ENCODE data around the gene AGTRAP.
A peak's percentile ranks its signal among the peaks of the same experiment; 100 is the strongest.

The AGTRAP gene

DNA sequence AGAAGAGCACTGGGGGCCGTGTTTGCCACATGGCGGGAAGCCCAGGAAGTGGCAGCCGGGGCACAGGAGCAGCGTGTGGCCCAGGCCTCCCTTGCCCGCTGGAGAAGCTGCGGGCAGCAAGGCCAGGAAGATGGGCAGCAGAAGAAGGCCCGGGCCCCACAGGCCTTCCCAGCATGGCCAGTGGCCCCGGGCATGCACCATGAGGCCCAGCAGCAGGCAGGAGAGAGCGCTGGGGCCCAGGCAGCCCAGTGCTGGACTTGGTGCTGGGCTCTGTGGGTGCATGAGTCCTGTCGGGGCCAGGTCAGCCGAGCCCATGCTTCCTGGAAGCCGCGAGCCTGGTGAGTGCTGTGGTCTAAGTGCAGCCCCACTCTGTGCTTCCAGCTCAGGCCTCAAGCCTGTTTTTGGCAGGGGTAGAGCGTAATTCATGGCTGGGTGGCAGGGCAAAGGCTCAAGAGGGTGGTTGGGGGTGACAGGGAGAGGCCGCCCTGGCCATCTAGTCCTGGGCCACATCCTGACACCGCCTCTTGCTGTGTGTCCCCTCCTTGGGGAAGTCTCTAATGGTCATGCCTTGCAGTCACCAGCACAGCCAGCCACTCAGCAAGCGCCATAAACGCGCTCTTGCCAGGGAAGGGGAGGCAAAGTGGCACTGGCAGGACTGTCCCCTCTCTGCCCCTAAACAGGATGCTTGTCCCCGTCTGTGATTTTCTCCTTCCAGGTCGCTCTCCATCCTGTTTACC, 48.5 kb downstream of the AGTRAP start:
- no peak for DNase-seq (ENCODE audit: low read depth in 2 of 2)

DNA sequence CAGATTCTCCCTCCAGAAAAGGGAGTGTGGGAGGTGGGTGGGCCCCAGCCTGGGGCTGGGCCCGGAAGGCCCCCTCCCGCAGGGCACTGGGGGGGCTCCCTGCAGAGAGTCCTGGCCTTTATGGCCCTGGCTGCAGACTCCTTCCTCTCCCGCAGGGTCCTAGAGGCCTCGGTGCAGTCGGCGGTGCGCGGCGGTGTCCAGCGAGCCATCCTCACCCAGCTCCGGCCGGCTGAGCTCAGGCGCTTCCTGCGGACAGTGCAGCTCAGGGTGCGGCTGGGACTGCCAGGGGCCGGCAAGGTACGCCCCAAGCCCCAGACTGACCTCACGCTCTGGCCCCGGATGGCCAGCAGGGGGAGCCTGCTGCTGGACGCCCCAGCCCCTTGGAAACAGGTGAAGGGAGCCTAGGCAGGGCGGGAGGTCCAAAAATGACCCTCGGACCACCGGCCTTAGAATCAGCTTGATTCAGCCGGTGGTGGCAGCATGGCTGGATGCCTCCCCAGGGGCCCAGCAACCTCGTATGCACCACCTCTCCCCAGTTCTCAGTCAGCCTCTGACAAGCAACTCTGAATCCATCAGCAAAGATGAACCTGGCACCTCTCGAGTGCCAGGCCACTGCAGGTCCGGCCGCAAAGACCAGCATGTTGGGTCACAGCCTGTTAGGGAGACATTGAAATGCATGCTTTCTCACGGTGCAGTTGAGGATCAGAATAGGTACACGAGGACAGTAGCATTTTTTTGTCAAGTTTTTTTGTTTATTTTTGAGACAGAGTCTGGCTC, 49.2 kb downstream of the AGTRAP start:
- peak in 1 of 2 donors; percentile 26 for DNase-seq (ENCODE audit: low read depth in 2 of 2)

DNA sequence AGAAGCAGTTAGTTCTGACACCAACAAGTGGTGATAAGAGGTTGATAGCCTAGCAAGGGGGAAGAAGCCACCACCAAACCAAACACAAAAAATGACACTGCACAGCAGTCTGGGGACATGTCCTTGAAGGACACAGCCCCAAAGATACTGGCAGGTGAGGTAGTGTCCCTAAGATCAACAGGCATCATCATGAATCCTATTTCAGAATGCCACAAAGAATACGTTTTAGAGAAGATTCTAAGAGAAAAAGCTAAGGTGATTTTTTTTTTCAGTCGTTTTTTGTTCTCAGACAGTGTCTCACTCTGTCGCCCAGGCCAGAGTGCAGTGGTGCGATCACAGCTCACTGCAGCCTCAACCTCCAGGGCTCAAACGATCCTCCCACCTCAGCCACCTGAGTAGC, 50.2 kb downstream of the AGTRAP start:
- no peak for DNase-seq (ENCODE audit: low read depth in 2 of 2)

DNA sequence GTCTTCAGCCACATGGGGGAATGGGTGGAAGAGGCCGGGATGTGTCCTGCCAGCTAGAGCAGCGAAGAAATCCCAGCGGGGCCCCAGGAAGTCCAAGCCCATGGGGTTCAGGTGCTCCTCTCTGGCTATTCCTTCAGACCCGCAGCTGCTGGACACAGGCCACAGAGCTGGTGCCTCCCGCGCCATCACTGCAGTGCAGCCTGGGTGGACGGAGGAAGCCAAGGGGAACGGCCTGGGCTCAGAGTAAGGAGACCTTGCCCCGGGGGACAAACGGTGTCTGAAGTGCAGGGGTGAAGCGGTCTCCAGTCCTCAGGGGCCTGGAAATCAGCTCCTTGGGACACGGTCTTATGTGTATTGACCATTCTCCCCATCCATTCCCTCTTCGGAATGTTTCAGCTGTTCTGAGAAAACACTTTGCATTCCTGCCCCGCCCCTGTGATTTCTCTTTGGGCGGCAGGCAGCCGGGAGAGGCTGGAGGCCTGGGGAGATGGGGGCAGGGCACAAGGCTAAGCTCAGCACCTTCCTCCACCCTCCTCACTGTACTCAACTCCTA, 51.4 kb downstream of the AGTRAP start:
- no peak for DNase-seq (ENCODE audit: low read depth in 2 of 2)

DNA sequence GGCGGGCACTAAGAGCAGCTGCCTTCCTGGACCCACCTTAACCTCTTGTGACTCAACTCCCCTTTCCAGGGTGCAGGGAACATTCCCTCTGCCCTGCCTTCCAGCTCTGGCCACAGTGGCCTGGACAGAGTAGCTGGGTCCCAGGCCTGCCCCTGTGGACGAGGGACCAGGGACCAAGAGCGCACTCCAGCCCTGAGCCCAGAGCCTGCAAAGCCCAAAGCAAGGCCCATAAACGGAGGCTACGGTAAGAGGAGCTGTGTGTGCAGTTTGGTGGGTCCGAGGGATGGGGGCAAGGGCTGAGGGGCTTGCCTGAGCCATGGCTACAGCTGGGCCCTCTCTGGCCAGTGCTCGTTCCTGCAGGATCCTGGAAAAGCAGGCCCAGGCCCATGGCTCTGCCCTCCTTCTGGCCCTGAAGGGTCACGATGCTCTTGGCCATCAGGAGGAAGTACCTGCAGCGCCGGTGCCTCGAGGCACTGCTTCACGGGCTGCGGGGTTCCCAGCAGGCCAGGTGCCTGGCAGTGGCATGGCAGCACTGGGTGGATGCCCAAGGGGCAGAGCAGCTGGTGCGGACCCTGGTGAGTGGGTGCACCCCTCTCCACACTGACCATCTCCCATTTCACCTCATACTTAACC, 52.0 kb downstream of the AGTRAP start:
- DNase-seq (ENCODE audit: low read depth in 2 of 2), result no peak

DNA sequence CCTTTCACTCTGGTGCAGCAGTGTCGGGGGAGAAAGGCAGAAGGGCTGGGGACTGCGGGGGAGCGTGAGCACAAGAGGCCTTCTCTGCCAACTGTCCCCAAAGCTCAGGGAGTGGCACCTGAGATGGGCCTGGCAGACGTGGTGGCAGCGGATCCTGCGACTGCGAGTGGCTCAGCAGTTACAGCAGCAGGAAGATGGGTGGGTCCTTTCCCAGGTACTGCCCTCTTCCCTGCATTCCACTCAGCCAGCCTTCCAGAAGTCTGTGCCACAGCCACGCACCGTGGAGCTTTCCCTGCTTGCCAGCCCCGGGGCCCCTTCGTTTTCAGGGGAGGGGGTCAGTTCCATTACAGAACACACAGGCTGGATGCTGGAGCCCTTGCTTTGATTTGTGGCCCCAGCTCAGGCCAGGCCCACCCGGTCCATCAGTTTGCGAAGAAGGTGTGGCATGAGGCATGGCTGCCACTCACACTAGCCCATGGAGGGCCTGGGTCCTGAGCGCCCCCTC, 52.7 kb downstream of the AGTRAP start:
- no peak for DNase-seq (ENCODE audit: low read depth in 2 of 2)

DNA sequence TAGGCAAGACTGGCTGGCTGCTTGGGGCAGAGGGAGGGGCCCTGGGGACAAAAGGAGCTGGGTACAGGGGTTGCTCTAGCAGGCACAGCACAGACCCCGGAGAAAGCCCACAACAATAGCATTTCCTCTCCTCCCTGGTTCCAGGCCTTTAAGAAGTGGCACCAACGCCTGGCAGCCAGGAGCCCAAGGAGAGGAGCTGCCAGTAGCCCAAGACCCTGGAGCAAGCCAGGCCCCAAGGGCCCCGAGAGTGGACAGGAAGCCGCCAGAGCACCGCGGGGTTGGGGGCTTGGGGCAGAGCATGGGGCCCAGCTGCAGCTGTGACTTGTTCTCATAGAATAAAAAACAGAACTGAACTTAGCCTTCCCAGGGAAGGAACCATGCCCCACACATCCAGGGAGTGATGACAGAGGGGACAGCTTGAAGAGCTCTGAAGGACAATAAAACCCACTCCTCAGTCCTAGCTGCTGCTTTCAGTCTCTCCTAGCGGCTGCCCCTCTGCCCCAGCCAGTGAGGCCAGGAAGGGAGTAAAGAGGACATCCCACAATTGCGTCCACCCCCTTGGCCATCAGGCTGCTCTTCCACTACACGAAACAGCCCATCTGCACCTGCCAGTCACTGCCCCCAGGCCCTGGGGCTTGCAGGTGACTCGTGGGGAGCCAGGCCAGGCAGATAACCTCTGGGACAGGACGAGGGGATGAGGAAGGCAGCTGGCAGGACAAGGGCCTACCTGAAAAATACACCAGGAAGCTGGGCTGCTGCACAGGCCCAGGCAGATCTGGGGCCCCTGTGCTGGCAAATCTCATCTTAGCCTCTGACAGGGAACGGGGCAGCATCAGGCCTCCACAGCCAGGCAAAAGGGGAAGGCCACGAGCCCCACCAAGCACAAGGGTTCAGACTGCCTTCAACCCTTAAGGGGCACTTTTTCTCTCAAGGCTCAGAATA, 53.5 kb downstream of the AGTRAP start:
- no peak for DNase-seq (ENCODE audit: low read depth in 2 of 2)

DNA sequence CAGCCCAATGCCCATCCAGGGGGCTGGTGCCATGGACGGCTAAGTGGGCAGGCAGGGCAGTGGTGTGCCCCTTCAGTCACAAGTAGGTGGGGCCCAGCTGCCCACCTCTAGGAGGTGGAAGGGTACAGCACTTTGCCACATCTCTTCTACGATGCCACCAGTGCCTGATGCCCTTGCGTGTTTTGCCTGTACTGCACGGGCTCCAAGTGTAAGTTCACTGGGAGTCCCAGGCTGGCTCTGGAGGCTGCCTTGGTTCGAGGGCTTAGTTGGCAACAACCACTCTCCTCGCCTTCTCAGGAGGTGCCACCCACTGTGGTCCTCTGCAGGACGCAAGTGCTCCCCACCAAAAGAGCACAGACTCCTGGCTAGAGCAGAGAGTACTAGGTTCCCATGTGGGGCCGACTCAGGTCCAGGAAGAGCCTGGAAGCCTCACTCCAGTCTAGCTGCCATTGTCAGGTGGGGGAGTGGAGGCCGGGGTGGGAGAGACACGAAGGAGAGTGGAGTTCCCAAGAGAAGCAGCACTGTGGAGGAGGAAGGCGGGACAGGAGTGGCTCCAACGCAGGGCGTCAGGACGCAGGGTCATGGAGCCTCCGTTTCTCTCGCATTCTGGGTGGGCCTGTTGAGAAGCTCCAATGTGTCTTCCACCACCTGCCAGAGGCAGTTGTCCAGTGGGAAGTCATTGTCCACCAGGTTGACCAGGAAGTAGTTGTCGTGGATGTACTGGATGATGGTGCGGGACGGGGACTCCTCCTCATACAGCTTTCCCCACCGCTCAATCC, 54.4 kb downstream of the AGTRAP start:
- DNase-seq (ENCODE audit: low read depth in 2 of 2), result no peak

DNA sequence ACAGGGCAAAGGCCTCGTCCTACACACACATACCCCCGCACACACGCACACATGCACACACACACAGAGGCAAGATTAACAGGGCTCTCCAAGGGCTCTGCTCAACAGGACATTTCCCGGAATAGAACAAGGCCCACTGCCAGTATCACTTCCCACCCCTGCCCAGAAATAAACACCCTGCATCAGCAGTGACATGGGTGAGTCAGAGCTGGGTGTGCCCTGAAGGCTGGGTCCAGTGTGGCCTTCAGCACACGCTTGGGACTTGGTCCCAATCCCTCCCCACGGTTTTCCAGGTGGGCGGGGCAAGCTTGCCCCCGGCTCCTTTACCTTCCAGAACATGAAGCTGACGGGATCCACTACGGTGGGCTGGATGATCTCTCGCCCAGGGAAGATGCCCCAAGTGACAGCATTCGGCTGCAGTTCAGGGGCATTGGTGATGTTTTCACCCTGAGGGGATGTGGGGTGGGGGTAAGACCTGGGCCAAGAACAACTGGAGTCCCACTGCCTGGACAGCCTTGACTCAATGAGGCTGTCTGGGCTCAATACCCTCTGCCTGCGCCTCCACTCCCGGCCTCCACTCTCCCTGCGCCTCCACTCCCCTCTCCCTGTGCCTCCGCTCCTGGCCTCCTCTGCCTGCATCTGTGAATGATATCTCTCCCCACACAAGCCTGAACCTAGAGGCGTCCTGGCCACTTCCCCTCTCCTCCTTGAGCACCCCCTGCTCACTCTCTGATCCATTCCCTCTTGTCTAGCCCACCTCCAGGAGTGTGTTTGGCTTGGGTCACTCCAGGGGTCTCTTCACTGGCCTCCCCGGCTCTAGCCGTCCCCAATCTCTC, 55.2 kb downstream of the AGTRAP start:
- DNase-seq (ENCODE audit: low read depth in 2 of 2), result no peak

DNA sequence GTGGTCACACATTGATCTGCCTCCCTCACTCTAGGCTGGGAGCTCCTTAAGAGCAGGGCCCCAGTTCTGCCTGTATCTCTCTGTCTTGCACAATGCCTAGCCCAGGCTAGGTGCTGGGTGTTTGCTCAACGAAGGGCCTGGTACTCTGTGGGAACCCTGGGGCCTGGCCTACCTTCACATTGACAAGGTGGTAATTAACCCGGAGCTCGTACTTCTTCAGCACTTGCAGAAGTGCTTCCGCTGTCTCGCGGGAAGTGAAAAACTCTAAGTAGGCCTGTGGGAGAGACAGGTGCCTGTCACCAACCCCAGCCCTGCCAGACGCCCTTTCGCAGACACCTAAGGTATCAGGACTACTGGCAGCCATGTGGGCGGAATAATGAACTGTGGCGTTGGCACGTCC, 56.2 kb downstream of the AGTRAP start:
- DNase-seq (ENCODE audit: low read depth in 2 of 2), result no peak

DNA sequence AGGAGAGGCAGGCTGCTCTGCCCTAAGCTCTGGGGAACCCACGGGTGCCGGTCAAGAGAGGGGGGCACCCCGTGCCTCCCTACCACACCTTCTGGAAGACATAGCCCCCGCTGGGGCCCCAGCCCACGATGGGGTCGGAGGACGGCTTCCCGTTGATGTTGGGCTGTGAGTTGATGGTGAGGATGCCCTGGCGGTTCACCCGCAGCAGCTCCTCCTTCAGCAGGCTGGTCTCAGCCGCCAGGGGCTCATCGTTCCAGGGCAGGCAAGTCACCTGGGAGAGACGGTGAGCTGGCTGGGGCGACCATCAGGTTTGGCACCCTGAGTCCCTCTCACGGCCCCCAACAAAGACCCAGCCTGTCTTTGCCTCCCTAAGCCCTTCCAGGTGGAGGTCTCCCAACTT, 57.9 kb downstream of the AGTRAP start:
- DNase-seq (ENCODE audit: low read depth in 2 of 2), result no peak

DNA sequence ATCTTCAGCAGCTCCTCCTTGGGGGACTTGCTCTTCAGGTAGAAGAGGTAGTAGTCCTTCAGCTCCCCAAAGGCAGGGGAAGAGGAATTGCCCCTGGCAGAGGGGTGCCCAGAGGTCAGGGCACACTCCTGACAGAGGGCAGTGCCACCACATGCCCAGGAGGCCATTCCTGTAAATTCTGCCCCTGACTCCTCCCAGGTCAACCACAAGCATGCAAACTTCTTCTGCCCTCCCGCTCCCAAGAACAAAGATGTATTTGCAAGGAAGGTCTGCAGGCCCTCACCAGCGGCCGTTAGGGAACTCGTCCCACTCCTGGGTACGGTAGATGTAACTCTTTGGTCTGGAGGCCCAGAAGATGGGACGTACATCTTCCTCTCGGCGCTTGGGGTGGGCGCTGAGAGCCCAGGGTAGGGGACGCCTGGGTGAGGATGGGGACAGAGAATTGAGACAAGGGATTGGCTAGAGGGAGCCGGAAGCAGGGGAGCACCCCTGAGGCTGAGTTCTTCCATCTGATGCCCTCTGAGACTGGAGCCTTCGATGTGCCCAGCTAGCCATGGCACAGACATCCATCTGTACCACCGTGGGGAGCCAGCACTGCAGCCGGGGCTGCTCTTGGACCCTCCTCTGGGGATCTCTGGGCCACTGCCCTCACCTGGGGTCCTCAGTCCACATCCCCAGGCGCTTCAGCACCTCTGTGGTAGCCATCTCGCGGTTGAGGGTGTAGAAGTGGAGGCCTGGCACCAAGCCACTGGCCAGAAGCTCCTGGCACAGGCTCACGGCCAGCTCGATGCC, 58.7 kb downstream of the AGTRAP start:
- DNase-seq (ENCODE audit: low read depth in 2 of 2), result no peak

DNA sequence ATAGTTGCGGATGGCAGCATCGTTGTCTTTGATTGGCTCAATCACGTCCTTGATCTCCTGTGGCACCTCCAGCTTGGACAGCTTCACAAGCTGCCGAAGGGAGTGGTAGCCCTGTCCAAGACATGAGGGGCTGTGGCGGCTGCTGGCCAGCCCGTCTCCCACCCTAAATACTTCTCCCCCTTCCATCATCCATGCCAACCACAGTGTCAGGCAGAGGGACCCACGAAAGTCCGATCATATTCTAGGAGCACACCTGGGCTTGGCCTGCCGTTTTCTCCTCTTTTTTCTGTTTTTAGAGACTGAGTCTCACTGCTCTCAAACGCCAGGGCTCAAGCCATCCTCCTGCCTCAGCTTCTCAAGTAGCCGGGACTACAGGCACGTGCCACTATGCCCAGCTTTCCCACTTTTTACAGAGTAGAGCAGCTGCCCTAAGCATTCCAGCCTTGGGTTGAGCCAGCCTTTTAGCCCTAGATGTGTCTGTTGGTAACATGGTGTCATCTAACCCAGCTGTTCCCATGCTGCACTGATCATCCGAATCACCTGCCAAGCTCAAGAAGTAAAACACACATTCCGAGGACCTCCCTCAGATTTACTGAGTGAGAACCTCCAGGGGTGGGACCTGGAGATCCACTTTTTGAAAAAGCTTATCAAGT, 59.4 kb downstream of the AGTRAP start:
- DNase-seq (ENCODE audit: low read depth in 2 of 2), result no peak

DNA sequence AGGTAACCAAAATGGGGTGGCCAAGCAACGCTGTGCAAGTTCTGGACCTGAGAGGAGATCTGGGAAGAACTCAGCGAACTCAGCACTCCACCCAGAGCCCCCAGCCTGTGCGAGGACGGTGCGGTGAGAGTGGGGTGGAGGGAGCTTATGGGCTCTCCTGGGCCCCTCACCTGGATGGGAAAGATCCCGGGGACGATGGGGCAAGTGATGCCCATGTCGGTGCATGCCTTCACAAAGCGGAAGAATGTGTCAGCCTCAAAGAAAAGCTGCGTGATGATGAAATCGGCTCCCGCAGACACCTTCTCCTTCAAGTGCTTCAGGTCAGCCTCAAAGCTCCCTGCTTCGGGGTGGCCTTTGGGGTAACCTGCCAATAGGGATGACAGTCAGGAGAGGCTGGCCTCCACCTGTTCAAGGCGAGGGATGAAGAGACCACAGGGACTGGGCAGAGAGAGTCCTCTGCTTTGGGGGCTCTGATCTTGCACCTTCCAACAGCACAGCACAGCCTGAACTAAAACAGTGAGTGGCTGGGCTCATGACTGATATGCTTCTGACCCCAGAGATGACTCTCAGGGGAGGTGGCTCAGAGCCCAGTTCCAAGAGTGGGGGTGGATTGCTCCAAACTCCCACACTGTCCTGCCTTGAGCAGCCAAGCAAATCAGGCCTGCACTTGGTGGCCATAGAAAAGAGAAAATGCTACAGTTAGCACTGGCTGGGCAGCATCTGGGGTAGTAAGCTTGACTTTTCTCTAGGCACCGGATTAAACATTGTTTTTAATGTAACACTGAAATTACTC, 60.3 kb downstream of the AGTRAP start:
- DNase-seq (ENCODE audit: low read depth in 2 of 2), result no peak

DNA sequence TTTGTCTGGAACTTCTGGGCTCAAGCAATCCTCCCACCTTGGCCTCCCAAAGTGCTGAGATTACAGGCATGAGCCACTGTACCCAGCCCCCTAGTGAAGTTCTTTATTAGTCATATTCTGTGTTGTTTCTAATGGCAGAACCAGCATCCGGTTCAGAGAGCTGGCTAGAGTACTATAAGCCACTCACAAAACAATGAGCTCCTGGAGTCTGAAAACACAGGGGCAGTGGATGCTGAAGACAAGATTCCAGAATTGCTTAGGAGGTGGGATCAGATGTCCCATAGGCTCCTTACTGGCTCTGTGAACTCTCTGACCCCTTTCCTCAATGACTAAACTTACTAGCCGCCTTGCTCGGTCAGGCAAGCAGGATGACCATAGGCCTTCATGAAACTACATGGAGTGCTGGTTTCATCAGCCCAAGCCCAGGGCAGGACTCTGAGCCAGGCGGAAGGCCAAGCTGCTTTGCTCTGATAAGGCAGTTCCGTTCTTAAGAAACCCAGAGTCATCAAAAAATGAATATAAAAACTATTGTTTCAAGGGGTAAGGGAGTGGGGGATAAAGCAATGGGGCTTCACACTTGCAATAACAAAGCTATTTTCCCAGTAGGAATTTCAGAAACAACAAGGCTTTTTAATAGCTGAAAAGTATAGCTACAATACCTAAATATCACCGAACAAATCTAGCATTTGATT, 61.7 kb downstream of the AGTRAP start:
- DNase-seq (ENCODE audit: low read depth in 2 of 2), result no peak

DNA sequence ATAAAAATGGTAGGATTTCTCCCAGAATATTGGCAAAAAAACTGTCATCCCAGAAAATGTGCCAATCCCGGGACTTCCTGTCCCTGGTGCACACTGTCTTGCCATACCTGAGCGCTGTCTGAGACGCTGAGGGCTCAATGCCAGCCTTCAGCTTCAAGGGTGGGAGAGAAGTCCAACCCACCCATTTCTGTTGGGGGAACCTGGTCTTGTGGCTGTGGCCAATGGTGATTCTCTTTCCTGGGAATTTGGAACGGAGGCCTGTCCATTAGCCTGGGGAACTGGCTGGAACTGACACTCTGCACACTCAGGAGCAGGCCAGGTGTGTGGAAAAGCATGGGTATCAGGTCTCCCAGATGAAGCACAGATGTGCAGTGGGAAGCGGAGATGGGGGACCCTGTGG, 63.2 kb downstream of the AGTRAP start:
- no peak for DNase-seq (ENCODE audit: low read depth in 2 of 2)

DNA sequence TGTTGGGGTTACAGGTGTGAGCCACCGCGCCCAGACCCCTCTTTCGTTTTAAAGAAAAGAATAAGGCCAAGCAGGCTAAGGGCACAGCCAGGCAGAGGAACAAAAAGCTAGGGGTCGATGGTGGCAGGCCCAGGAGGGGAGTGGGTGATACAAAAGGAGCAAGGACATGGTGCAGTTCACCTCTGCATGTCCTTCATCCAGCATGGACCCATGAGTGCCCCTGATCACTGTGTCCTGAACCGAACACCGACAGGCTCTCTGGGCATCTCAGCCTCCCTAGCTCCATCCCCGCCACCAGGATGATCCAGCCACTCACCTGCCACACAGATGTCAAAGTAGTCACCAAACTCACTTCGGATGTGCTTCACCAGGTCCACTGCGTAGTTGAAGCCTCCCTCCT, 64.0 kb downstream of the AGTRAP start:
- no peak for DNase-seq (ENCODE audit: low read depth in 2 of 2)
